GM21576 (cell line): ENCODE data around the gene NEDD4L.

ENCODE experiments used
- ATAC-seq: cut with Tn5 transposase; IDR thresholded peaks from one replicate; pipeline ENCODE4 v1.9.1; 2021; ENCODE audit warnings: mild to moderate bottlenecking, moderate library complexity; ENCODE audit not compliant: unreplicated experiment

Gene NEDD4L

GRCh38 chr18:58407263-58407648, 363.2 kb downstream of the NEDD4L start:
- ATAC-seq, result no peak

- no peak for ATAC-seq
Measured at GRCh38 chr18:58407649-58408407, 363.8 kb downstream of the NEDD4L start.

- ATAC-seq, result no peak
Measured at GRCh38 chr18:58408665-58409064, 364.6 kb downstream of the NEDD4L start.

GRCh38 chr18:58409802-58410445, 365.9 kb downstream of the NEDD4L start:
- no peak for ATAC-seq

GRCh38 chr18:58411323-58411722, 367.3 kb downstream of the NEDD4L start:
- ATAC-seq, result no peak

- no peak for ATAC-seq
Measured at GRCh38 chr18:58412844-58413666, 369.0 kb downstream of the NEDD4L start.

- ATAC-seq, result no peak
Measured at GRCh38 chr18:58413667-58414628, 369.9 kb downstream of the NEDD4L start.

- no peak for ATAC-seq
Measured at GRCh38 chr18:58416014-58416703, 372.1 kb downstream of the NEDD4L start.

GRCh38 chr18:58416704-58417683, 373.0 kb downstream of the NEDD4L start:
- no peak for ATAC-seq

- ATAC-seq, result no peak
Measured at GRCh38 chr18:58417752-58418151, 373.7 kb downstream of the NEDD4L start.

GRCh38 chr18:58418361-58418760, 374.3 kb downstream of the NEDD4L start:
- ATAC-seq, result no peak

- no peak for ATAC-seq
Measured at GRCh38 chr18:58419587-58420199, 375.7 kb downstream of the NEDD4L start.

- ATAC-seq, result no peak
Measured at GRCh38 chr18:58426611-58427010, 382.6 kb downstream of the NEDD4L start.

- no peak for ATAC-seq
Measured at GRCh38 chr18:58427321-58427720, 383.3 kb downstream of the NEDD4L start.

- no peak for ATAC-seq
Measured at GRCh38 chr18:58429442-58429841, 385.4 kb downstream of the NEDD4L start.

GRCh38 chr18:58431215-58431614, 387.2 kb downstream of the NEDD4L start:
- no peak for ATAC-seq

- ATAC-seq, result no peak
Measured at GRCh38 chr18:58432050-58432727, 388.2 kb downstream of the NEDD4L start.
